Stimulated activated CD4-positive, alpha-beta T cell treated with anti-CD3 and anti-CD28 coated beads, Interleukin-4, amount 100 ng/mL, for 1 hour (primary cell): ENCODE results near the gene TLL2.

Source experiments
- DNase-seq: peaks from one replicate; pipeline ENCODE4 v3.0.0-alpha.2; 2020

TLL2 gene

DNA sequence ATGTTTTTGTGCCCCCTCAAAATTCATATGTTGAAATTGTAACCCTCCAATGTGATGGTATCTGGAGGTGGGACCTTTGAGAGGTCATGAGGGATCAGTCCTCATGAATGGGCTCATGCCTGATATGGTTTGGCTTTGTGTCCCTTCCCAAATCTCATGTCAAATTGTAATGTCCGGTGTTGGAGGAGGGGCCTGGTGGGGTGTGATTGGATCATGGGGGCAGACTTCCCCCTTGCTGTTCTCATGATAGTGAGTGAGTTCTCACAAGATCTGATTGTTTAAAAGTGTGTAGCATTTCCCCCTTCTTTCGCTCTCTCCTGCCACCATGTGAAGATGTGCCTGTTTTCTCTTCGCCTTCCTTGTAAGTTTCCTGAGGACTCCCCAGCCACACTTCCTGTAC, 53.4 kb downstream of the TLL2 start:
- no peak for DNase-seq

DNA sequence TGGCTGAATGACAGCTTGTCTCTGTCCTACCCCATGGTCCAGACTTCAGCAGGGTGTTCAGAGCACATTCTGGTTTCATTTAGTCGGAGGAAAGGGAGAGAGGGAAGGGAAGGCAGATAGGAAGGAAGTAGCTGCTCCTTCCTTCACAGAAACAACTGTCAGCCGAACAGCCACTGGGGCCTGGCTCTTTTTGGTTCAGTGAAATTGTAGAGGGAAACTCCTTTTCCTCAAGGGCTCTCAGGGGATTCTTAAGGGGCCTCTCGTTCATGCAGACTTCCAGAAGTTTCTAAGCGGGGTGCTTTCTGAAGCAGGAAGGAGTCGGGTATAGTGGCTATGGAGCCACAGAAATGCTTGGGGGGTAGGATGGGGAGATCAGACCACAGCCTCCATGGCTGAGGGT, 56.4 kb downstream of the TLL2 start:
- no peak for DNase-seq

DNA sequence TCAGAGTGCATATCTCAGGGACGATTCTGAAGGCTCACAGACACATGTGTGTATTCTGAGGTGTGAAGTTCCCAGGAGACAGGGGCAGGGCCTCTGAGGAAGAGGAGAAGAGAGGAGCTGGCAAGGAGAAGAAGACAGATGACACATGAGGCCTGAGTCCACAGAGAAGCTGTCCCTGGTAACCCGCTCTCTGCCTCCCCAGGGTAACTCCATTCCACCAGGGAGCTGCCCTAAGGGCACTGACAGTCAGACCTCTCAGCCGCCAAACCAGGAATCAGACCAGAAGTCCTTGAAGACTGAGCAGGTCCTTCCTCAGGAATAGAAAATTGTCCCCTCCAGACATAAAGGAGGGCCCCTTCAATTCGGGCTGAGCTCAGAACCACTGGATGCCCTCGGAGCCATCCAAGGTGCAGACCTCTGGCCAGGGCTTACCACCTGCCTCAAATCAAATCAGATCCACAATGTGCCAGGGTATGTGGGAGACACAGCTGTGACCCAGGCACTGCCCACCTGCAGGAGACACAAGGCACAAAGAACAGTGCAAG, 57.4 kb downstream of the TLL2 start:
- DNase-seq: no peak

- no peak for DNase-seq
These were observed 59.7 kb downstream of the TLL2 start for GRCh38 chr10:96453856-96454583.

DNA sequence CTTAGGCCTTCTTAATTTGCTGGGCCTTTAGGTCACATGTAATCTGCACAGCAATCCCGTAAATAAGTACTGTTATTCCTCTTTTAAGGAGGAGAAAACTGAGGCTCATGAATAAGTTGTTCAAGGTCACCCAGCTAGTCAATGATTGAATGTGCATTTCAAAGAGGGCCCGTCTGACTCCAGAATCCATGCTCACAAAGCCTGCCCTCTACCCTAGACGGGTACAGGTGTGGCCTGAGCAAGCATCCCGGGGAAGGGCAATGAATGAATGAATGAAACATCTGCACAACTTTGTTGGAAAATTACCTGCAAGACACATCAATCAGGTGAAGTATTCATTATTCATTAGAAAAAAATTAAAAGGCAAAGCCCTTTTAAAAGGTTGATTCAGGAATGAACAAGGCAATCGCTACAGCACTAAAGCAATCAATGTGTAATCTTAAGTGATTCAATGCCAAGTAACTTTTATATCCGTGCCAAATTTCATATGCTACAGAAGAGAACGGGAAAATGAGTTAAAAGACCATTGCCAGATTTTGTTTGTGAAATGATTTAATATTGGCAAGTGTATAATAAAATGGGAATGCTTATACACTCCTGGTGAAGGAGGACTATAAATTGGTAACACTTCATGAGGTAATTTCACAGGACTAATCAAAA, 61.1 kb downstream of the TLL2 start:
- no peak for DNase-seq

- DNase-seq: no peak
These were observed 63.1 kb downstream of the TLL2 start for GRCh38 chr10:96450529-96451207.

DNA sequence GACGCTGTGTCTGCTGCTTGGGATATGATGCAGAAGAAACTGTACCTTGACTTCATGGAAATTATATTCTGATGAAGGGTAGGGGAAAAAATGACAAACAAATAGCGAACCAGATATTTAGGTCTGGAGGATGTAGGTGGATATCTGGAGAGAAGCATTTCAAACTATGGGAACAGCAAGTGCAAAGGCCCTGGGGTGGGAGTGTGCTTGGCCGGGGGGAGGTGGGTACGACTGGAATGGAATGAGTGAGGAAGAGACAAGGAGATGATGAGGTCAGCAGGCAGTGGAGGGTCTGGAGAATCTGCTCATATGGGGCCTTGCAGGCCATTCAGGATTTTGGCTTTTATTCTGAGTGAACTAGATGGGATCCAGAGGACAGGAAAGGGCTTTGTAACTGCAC, 65.2 kb downstream of the TLL2 start:
- DNase-seq: no peak

DNA sequence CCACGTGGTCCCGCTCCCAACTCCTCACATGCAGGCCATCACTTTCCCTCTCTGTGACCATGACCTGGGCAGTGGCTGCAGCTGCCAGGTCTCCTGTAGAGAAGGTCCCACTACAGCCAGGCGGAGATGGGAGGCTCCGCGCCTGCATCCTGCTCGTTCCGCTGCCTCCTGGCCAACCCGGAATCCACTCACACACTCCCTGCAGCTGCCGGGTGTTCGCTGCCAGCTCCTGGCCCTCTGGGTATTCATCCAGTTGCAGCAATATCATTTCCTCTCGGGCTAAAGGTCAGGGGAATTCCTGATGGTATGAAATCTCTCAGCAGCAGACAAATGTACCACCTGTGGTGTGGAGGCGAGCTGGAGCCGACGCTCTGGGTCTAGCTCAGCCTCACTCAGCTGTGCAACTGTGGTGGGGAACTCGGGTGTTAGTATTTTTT, 65.7 kb downstream of the TLL2 start:
- DNase-seq: no peak

- no peak for DNase-seq
These were observed 66.6 kb downstream of the TLL2 start for GRCh38 chr10:96446966-96447596.

- DNase-seq: no peak
These were observed 71.6 kb downstream of the TLL2 start for GRCh38 chr10:96441987-96442643.

DNA sequence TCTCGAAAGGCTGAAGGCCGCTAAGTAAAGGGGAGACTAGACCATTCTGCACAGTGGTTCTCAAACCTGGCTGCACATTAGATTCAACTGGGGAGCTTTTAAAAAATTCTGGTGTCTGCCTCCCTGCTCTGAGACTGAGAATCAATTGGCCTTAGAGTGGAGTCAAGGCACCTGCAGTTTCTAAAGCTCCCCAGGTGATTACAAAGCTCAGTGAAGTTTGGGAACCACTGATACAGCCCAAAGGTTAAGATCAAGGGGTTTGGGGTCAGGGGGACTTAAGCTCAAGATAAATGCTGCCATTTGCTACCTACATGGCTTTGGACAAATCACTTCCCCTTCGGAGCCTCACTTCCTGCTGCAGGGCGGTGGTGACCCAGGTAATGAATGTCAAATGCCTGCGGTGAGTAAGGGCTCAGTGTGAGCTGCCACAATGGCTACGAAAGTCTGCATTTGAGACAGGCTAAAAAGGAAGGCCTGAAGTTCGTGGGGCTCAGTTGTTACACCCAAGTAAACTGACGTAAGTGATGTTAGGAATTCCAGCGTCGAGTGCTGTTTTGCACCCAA, 72.3 kb downstream of the TLL2 start:
- DNase-seq: no peak

- DNase-seq: no peak
These were observed 73.1 kb downstream of the TLL2 start for GRCh38 chr10:96440361-96441292.

DNA sequence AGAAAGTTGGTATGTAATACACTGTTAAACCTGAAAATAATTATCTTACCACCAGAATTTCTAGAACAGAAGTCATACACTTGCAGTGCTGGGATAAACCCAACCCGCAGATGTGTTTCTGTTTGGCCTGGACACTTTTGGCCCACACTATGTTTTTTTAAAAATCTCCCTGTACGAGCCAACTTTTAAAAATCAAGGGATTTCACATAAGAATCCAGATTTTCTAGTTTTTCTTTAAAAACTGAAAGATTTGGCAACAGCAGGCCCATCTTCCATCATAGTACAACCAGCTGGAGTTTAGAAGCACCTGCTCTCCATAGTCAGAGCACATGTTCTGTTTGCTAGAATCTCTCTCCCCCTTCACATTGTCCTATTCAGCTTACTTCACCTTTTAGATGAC, 74.0 kb downstream of the TLL2 start:
- no peak for DNase-seq

DNA sequence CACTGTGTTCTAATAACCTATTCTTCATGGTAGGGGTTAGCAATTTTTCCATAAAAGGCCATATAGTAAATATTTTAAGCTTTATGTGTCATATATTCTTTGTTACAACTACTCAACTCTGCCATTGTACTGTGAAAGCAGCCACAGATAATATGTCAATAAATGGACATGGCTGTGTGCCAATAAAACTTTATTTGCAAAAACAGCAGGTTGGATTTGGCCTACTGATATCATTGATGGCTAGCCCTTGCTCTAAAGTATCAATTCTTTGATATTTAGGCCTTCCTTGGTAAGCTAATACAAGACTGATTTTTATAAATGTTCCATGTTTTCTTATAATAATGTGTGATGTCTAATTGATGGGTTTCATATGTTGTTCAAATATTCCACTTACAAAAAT, 77.7 kb downstream of the TLL2 start:
- DNase-seq: no peak

DNA sequence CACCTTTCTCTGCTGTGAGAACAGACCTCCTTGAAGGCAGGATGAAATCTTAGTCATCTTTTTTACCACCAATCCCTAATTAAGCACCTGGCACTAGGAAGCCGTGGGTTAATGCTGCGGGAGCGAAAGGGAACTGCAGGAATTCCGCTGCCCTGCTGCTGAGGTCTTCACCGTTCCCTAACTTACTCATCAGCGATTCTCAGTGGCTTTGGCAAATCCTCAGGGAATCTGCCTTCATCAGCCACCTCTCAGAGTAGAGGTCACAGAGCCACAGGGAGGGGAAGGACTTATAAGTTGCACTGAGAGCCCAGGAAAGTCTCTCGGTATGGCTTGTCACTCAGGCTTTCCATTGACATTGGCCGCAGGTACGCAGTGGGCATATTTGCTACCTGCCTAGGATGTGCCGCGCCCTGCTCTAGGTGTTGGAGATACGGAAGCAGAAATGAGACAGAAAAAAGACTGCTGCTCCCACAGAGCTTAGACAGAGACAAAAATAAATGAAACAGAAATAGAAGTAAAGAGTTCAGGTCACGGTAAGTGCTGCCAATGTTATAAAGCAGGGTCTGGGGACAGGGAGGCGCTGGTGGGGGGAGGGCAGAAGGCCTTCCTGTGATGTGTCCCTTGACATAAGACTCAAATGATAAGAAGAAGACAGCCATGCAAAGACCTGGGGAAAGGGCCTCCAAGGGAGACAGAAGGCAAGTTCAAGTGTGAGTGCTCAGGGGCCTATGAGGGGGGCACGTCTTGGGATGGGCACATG, 82.3 kb downstream of the TLL2 start:
- DNase-seq: no peak

- DNase-seq: no peak
These were observed 86.4 kb downstream of the TLL2 start for GRCh38 chr10:96427291-96427690.

DNA sequence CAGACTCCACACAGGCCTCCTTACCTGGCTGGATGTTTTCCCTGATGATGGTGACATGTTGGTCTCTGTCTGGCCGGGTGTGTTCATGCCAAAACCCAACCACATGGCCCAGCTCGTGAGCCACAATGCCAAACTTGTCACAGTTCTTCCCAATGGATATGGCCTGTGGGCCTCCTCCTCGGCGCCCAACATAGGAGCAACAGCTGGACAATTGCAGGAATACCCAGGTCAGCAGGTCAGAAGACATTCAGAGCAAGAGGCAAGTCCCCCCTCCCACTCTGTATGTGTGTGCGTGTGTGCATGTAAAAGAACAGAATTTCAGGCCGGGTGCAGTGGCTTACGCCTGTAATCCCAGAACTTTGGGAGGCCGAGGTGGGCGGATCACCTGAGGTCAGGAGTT, 91.2 kb downstream of the TLL2 start:
- no peak for DNase-seq

- DNase-seq: no peak
These were observed 91.7 kb downstream of the TLL2 start for GRCh38 chr10:96421995-96422394.

DNA sequence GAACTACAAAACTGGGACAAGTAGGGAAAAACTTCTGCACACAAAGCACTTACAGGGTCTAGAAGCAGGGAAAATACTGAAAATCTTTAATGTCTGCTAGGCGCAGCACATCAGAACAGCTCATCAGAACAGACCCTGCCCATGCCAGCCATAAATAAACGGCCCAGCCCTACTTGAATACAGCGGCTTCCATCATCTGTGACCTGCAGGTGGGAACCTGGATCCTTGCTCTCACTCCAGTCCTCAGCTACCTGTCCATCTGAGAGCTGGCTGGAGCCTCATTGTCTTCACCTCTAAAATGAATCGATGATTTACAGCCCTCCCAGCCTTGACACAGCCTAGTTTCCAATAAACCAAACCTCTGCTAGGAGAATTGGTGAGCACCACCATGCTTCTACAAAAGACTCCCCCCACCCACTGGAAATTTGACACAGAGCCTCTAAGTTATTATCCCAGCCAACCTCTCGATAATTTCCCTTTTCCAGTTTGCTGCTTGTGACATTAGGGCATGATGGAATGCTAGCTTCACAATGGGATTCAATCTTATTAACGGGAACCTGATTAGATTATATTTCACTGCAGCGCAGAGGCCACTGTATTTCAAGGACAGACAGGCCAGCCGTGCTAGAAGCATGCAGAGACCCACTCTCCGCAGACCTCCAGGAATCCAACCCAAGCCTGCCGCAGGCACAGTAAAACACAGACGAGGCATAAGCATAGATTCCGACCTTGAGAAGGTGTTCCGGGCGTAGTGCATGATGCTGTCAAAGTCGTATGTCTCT, 93.3 kb downstream of the TLL2 start:
- no peak for DNase-seq

DNA sequence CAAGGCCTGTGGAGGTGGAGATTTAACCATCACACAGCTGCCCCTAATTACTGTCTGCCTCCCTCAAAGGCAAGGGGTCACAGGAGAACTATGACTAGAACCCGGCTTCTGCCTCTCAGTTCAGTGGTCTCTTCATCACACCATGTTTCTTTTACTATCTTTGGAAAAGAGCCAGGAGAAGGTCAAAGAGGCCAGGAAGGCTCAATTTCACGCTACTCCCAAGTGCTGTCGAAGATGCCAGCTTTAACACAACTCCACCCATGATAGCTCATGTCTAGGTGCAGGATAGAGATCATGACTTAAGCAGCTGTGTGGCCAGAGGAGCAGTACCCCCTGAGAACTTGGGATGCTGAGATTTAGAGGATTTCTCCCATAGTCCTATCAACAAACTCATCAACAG, 94.4 kb downstream of the TLL2 start:
- DNase-seq: no peak
